ENCODE results near the gene MRM2. TPM values are rescaled to one million over a fixed set of nuclear protein-coding genes. Genes with fewer than 3 reads are reported as not detected.

Gene MRM2
- total and polyA plus RNA-seq, 10 of the 15 experiments (the other 5 are each of a cell fraction or from before 2014, with no cell fraction given) = 43.2 to 128 (median 71.4) TPM

- TF ChIP-seq CUX1 (IDR thresholded peaks at IDR 0.05; ENCODE audit: insufficient replicate concordance, low read depth, low read length) (no peak), ZBED1 (IDR thresholded peaks at IDR 0.05; ENCODE audit: borderline replicate concordance) (no peak), CEBPZ (IDR thresholded peaks at IDR 0.05; ENCODE audit: low read depth, low read length) (no peak), RB1 (IDR thresholded peaks at IDR 0.05; ENCODE audit: borderline replicate concordance) (no peak), IRF5 (IDR thresholded peaks at IDR 0.05; ENCODE audit: borderline replicate concordance) (no peak), CBX5 (IDR thresholded peaks at IDR 0.05; ENCODE audit: low read depth) (no peak), BCL3 (IDR thresholded peaks at IDR 0.05; ENCODE audit: borderline replicate concordance, insufficient read depth, low read depth, low read length, poor library complexity, severe bottlenecking) (no peak), CTCF (IDR thresholded peaks at IDR 0.05 in 2 of 3, conservative IDR thresholded peaks at IDR 0.05 in 1 of 3; ENCODE audit: control insufficient read depth in 2 of 3, extremely low read depth in 1 of 3, insufficient read depth in 1 of 3, low read depth in 3 of 3, low read length in 3 of 3) (no peak), ZBTB11 (CRISPR knock-in tag; IDR thresholded peaks at IDR 0.05) (no peak), SPI1 (IDR thresholded peaks at IDR 0.05; ENCODE audit: borderline replicate concordance, insufficient read depth, low read depth, low read length) (no peak), SMC3 (IDR thresholded peaks at IDR 0.05; ENCODE audit: borderline replicate concordance, low read length) (no peak)
Measured at GRCh38 chr7:2257046-2257551, 15.1 kb upstream of the MRM2 start (continued).
